ENCODE results near the gene MARCHF2. TPM values are rescaled to one million over a fixed set of nuclear protein-coding genes. Genes with fewer than 3 reads are reported as not detected.

The MARCHF2 gene
- polyA plus RNA-seq, 3 donors: 47.8 to 117 (median 90.8) TPM

DNA sequence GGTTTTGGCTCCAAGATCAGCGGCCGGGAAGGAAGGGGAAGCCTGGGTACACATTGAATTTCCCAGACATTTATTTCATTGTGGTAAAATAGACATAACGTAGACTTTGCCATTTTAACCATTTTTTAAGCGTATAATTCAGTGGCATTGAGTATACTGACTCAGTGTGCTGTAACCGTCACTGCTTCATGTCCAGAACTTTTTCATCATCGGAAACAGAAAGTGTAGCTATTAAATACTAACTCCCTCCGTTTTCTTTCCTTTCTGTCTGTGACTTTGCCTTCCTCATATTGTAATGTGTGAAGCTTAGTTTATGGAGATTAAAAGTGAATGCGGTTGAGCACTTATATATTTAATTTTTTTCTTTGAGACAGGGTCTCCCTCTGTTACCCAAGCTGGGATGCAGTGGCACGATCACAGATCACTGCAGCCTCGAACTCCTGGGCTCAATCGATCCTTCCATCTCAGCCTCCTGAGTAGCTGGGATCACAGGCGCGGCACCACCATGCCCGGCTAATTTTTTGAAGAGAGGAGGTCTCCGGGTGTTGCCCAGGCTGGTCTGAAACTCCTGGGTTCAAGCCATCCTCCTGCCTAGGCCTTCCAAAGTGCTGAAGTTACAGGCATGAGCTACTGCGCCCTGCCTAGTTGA, 33.1 kb downstream of the MARCHF2 start:
- peaks cover 49% of the 10 kb centered on the region for H3K4me1 Mint-ChIP-seq
- Histone ChIP-seq H2AFZ (ENCODE audit: insufficient read depth, low read depth, low read length, poor library complexity, severe bottlenecking) (no peak overlapping the region), H3K9ac (ENCODE audit: insufficient read depth, low read length, poor library complexity, severe bottlenecking) (peak overlapping the region; percentile 98), H3K4me2 (replicated peaks; ENCODE audit: extremely low read depth, low read length, poor library complexity, severe bottlenecking) (peak overlapping the region; percentile 89), H4K20me1 (ENCODE audit: insufficient read depth, low read length) (peaks cover 63% of the 10 kb centered on the region), H3K79me2 (ENCODE audit: insufficient read depth, low read length) (peaks cover 64% of the 10 kb centered on the region), H3K4me3 (replicated peaks in 1 of 3; ENCODE audit: low read depth in 2 of 3, low read length in 3 of 3) (peak overlapping the region; percentile 90 to 94 (median 94)), H3K36me3 (replicated peaks in 1 of 2; ENCODE audit: control insufficient read depth in 1 of 2, insufficient read depth in 2 of 2, low read length in 2 of 2) (peaks cover 13 to 16% of the 10 kb centered on the region in 2 donors), H3K9me3 (replicated peaks in 1 of 2; ENCODE audit: control insufficient read depth in 1 of 2, insufficient read depth in 1 of 2, low read length in 2 of 2) (no peaks in the 10 kb centered on the region), H3K4me1 (ENCODE audit: control insufficient read depth in 1 of 2, insufficient read depth in 2 of 2, low read length in 2 of 2) (peaks cover 25 to 26% of the 10 kb centered on the region in 2 donors), H3K27ac (ENCODE audit: low read depth in 1 of 2, low read length in 2 of 2) (peak overlapping the region; percentile 64 to 94), H3K27me3 (ENCODE audit: control insufficient read depth in 2 of 2, insufficient read depth in 2 of 2, low read length in 2 of 2) (no peaks in the 10 kb centered on the region)
- no peak for DNase-seq
- peaks cover 20 to 24% of the 10 kb centered on the region in 2 donors for H3K36me3 Mint-ChIP-seq
- WGBS (ENCODE audit: insufficient coverage): 83% methylated on average over 7 of the region's 16 CpGs
- intact Hi-C loops (cut with micrococcal nuclease): loop anchor here (5.0 to 10.0 kb wide), 2 partner anchors 34 to 59 kb away; partner anchors contain the start of genes MARCHF2 (in 2 of the 2) and PRAM1 (in 1 of the 2)
- TF ChIP-seq CTCF (IDR thresholded peaks at IDR 0.05): no peak
- peaks cover 0 to 6% (median 3%) of the 10 kb centered on the region in 3 donors for H3K27me3 Mint-ChIP-seq (ENCODE audit: low read depth in 3 of 3)
- H3K4me3 Mint-ChIP-seq: peak overlapping the region; percentile 93 to 98
- no peaks in the 10 kb centered on the region for H3K9me3 Mint-ChIP-seq
- H3K27ac Mint-ChIP-seq: peak overlapping the region; percentile 85 to 94 (median 92)

DNA sequence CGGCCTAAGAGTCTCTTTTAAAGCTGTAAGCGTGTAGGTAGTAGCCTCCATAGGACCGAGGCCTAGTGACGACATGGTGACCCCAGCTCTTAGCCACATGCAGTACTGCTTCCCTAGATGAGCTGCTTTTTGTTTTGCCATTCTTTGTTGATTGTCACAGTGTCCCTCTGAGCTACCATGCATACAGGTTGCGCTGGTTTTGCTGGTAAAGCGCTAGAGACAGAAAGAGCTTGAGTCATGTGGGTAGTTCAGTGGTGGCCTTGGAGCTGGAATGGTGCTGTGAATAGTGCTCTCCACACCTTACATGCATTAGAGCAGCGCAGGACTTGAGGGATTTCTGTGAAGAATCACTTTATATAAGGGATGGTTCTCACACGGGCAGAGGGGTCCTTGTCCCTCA, 36.7 kb downstream of the MARCHF2 start:
- Mint-ChIP-seq H3K27me3 (ENCODE audit: low read depth in 3 of 3) (peaks cover 0 to 1% (median 0%) of the 10 kb centered on the region in 3 donors), H3K36me3 (peaks cover 35 to 45% of the 10 kb centered on the region in 2 donors), H3K27ac (peak overlapping the region in 3 of 7 donors; percentile 18 to 86 (median 84)), H3K9me3 (no peaks in the 10 kb centered on the region), H3K4me3 (no peak overlapping the region), H3K4me1 (peaks cover 64% of the 10 kb centered on the region)
- Histone ChIP-seq H2AFZ (ENCODE audit: insufficient read depth, low read depth, low read length, poor library complexity, severe bottlenecking) (no peak overlapping the region), H3K27me3 (ENCODE audit: control insufficient read depth in 2 of 2, insufficient read depth in 2 of 2, low read length in 2 of 2) (no peaks in the 10 kb centered on the region), H3K79me2 (ENCODE audit: insufficient read depth, low read length) (peaks cover 99% of the 10 kb centered on the region), H4K20me1 (ENCODE audit: insufficient read depth, low read length) (peaks cover 99% of the 10 kb centered on the region), H3K9ac (ENCODE audit: insufficient read depth, low read length, poor library complexity, severe bottlenecking) (no peak overlapping the region), H3K9me3 (replicated peaks in 1 of 2; ENCODE audit: control insufficient read depth in 1 of 2, insufficient read depth in 1 of 2, low read length in 2 of 2) (no peaks in the 10 kb centered on the region), H3K4me1 (ENCODE audit: control insufficient read depth in 1 of 2, insufficient read depth in 2 of 2, low read length in 2 of 2) (peaks cover 17 to 19% of the 10 kb centered on the region in 2 donors), H3K4me3 (replicated peaks in 1 of 3; ENCODE audit: low read depth in 2 of 3, low read length in 3 of 3) (no peak overlapping the region), H3K27ac (ENCODE audit: low read depth in 1 of 2, low read length in 2 of 2) (peak overlapping the region in 1 of 2 donors; percentile 44), H3K36me3 (replicated peaks in 1 of 2; ENCODE audit: control insufficient read depth in 1 of 2, insufficient read depth in 2 of 2, low read length in 2 of 2) (peaks cover 23 to 44% of the 10 kb centered on the region in 2 donors), H3K4me2 (replicated peaks; ENCODE audit: extremely low read depth, low read length, poor library complexity, severe bottlenecking) (no peak overlapping the region)
- intact Hi-C loops (cut with micrococcal nuclease): loop anchor here (5.0 to 10.0 kb wide), 2 partner anchors 38 to 55 kb away; partner anchors contain the start of genes MARCHF2 (in 2 of the 2) and PRAM1 (in 1 of the 2)
- WGBS (ENCODE audit: insufficient coverage): 91% methylated on average over 5 of the region's 8 CpGs
- TF ChIP-seq CTCF (IDR thresholded peaks at IDR 0.05): no peak
- no peak for DNase-seq

Measured in CD14-positive monocyte (primary cell).